NCI-H1436 (cell line): ENCODE data around the gene RNF17.
"Not testable (repeated sequence)": the region's sequence is repeated elsewhere in the genome, so short reads cannot be mapped to it uniquely, and the experiment has no call there.

ENCODE experiments used
- DNase-seq: peaks from one replicate; lab custom pipeline; 2025; lab: John Stamatoyannopoulos, UW

The RNF17 gene, protein sequence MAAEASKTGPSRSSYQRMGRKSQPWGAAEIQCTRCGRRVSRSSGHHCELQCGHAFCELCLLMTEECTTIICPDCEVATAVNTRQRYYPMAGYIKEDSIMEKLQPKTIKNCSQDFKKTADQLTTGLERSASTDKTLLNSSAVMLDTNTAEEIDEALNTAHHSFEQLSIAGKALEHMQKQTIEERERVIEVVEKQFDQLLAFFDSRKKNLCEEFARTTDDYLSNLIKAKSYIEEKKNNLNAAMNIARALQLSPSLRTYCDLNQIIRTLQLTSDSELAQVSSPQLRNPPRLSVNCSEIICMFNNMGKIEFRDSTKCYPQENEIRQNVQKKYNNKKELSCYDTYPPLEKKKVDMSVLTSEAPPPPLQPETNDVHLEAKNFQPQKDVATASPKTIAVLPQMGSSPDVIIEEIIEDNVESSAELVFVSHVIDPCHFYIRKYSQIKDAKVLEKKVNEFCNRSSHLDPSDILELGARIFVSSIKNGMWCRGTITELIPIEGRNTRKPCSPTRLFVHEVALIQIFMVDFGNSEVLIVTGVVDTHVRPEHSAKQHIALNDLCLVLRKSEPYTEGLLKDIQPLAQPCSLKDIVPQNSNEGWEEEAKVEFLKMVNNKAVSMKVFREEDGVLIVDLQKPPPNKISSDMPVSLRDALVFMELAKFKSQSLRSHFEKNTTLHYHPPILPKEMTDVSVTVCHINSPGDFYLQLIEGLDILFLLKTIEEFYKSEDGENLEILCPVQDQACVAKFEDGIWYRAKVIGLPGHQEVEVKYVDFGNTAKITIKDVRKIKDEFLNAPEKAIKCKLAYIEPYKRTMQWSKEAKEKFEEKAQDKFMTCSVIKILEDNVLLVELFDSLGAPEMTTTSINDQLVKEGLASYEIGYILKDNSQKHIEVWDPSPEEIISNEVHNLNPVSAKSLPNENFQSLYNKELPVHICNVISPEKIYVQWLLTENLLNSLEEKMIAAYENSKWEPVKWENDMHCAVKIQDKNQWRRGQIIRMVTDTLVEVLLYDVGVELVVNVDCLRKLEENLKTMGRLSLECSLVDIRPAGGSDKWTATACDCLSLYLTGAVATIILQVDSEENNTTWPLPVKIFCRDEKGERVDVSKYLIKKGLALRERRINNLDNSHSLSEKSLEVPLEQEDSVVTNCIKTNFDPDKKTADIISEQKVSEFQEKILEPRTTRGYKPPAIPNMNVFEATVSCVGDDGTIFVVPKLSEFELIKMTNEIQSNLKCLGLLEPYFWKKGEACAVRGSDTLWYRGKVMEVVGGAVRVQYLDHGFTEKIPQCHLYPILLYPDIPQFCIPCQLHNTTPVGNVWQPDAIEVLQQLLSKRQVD (N-terminal part only)

DNA sequence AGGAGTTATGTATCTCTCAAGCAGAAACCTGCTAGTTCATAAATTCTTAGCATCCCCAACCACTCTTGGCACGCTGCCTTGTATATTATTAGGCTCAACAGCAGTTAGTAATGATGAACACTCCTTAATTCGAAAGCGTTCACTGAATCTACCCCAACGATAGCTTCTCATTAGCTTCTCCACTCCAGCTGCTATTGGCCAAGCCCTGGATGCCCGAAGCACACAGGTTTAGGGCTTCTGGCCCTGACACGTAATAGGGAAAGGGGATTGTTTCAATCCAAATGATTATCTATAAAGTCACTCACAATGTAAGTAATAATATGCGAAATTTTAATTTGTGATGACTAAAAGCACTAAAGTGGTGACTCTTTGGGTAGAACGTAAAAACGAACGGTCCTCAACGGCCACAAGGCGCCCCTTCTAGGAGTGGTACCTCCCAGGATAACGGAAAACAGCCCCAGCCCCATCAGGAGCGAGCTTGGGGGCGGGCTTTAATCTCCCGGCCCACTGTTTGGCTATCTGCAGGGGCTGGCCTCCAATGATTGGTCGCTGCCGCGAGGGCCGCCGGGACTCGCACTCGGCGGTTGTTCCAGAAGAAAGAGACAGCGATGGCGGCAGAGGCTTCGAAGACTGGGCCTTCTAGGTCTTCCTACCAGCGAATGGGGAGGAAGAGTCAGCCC, at the start of gene RNF17:
TSS of gene RNF17 (plus strand) at position 574 of the 680 bp plus-strand sequence. CDS start at position 609, 35 bp downstream.
- DNase-seq, result no peak

DNA sequence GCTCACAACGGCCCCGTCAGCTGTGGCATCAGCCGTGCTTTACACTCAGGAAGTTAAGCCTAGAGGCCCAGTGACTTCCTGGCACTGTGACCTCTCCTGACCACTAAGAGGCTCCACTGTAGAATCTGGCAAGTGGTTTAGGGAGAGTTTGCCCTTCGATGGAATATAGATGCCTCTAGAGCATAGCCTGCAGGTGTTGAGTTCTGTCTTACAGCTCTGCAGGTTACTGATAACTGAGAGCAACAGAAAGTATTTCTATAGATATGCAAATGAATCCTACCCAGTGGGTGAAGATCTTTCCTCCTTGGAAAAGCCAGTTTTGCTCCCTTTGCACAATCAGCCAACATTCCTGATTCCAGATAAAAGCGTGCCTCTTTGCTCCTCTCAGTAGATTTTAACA, 48.0 kb upstream of the RNF17 start:
- DNase-seq, result no peak

DNA sequence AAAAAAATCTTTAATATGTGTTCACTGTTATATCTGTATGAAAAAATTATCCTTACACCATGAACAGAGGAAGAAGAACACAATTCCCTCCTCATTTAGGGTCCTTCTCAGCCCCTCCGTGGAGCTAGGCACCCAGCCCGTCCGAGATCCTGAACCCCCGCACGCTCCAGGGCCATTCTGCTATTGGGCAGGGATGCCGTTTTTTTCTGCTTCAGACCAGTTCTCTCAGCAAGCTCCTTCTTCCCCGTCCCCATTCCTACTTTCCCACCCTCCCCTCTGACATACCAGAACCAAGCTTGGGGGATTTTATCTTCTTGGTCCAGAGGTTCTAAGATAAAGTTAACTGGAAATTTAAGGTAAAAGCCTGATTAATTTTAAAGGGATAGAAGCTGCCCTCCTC, 47.5 kb upstream of the RNF17 start:
- no peak for DNase-seq

DNA sequence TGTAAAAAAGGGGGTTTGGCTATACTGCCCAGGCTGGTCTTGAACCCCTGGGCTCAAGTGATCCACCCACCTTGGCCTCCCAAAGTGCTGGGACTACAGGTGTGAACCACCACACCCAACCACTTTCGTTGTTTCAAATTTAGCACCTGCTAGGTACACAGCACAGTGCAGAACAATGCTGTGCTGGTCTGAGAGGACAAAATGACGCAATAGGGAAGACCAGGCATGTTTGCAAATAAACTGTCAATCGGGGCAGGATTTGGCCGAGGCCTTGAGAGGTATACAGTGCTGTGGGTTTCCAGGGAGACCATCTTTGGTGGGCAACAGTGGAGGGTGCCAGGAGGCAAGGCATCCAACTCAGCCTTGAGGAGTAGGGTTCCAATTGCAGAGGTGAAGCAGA, 46.8 kb upstream of the RNF17 start:
- no peak for DNase-seq

DNA sequence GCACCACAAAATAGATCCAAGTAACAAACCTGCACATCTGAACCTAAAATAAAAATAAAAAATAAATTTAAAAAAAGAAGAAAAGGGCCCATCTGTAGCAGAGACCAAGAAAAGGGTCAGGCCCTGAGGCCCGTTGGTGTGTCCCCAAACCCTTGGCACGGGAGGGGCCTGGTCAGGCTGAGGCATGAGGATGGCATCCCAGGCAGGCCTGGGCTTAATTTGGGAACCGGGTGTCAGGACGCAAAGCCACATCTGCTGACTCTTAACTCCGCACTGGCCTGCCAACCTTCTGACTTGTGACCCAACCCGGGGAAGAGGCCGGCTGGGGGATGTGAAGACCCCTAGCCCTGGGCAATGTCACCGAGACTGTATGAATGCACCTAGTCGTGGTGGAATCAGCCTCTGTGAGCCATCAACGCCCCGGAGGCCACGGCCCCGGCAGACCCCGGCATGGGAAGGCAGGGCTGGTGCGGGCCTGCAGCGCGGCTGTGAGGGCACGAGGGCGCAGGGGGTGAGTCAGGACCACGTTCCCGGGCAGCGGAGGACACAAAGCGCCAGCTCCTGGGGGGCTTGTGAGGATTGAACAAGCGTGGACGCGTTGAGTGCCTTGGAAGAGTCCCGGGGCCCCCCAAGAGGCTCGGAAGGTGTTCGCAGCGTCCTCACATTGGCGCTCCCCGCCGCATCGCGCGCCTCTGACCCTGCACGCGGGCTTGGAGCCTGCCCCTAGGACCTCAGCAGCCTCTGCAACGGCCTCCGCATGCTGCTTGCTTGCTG, 45.6 kb upstream of the RNF17 start:
- DNase-seq, result no peak

DNA sequence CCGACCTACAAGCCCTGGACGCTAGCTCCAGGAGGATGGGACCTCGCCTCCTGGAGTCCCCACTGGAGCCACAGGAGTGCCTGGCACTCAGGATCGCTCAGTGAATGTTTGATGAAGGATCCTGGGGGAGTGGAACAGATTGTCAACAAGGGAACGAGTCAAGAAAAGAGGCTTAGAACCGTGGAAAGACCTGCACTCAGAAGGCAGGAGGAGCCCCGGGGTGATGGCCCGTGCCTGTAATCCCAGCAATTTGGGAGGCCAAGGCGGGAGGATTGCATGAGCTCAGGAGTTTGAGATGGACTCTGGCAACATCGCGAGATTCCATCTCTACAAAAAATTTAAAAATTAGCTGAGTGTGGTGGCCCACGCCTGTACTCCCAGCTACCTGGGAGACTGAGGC, 44.8 kb upstream of the RNF17 start:
- DNase-seq, result no peak

DNA sequence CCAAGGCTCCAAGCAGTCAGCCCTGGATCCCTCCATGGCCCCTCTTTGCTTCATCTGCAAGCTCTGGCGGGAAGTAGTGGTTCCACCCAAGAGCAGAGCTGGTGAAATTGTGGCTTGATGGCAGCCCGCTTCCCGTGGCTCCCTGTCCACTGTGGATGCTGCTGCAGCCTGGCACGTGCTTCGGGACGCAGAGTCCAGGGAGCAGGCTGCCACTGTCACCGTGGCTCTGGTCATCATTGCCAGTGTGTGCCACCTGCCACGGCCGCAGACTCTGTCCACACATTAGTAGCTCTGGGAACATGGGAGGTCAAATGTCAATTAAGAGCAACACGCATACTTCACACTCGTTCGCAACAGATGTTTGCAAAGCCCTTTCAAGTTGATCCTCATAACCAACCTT, 40.8 kb upstream of the RNF17 start:
- DNase-seq, result no peak

DNA sequence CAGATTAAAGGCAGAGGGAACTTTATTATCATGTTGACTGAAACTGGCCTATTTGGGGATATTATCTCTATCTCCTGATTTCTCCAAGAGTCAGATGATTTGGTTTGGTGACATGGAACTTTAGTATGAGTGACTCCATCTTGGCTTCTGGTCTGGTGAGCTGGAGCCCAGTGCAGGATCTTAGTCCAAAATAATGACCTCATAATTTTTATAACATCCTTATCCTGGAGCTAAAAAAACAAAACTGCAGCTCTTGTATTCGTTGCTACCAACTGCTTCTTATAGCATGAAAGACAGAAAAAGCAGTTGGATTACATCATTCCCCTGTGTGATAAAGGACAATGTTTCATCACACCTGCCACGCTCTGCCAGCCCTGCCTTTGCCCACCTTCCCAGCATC, 39.3 kb upstream of the RNF17 start:
- DNase-seq, result no peak

DNA sequence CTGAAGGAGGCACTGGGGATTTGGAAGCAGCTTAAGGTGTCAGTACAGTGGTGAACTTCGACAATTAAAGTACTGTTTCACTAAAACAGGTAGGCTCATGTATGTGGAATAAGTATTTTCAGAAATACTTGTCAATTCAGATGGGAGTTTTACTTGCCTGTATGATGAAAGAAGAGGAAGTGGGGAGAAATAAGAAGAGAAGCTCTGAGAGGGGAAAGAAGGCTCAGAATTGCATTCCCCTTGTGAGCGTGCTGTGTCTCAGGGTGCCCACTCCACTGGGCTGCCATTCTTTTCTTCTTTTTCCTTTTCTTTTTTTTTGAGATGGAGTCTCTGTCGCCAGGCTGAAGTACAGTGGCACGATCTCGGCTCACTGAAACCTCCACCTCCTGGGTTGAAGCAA, 38.6 kb upstream of the RNF17 start:
- no peak for DNase-seq

DNA sequence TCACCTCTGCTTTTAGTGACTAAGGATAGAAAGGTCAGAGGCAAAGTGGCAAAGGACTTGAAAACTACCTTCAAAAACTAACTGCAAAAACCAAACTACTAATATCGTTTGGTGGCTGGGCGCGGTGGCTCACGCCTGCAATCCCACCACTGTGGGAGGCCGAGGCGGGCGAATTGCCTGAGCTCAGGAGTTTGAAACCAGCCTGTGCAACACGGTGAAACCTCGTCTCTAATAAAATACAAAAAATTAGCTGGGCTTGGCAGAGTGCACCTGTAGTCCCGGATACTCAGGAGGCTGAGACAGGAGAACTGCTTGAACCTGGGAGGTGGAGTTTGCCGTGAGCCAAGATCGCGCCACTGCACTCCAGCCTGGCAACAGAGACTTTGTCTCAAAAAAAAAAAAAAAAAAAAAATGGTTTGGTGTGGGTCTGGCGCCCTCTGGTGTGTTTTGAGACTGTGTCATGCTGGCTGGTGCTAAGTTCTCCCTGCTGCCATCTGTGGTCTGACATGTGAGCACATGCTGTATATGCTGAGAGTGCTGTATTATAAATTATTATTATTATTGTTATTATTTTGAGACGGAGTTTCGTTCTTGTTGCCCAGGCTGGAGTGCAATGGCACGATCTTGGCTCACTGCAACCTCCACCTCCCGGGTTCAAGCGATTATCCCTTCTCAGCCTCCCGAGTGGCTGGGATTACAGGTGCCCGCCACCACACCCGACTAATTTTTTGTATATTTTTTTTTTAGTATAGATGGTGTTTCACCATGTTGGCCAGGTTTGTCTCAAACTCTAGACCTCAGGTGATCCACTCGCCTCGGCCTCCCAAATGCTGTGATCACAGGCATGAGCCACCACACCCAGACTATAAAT, 36.0 kb upstream of the RNF17 start:
- DNase-seq, result peak; percentile 53

DNA sequence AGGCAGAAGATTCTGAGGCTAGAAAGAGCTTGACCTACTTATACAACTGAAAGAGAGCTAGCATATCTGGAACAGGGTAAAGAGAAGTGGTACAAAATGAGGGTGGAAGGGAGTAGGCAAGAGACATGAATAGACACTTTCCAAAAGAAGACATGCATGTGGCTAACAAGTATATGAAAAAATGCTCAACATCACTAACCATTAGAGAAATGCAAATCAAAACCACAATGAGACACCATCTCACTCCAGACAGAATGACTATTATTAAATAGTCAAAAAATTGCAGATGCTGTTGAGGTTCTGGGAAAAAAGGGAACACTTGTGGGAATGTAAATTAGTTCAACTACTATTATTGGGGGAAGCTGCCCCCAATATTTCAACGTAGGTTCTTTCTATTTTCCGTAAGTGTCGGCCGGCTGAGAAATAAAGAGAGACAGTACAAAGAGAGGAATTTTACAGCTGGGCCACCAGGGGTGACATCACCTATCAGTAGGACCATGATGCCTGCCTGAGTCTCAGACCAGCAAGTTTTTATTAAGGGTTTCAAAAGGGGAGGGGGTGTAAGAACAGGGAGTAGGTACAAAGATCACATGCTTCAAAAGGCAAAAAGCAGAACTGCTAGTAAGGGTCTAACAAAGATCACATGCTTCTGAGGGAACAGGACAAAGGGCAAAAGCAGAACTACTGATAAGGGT, 32.9 kb upstream of the RNF17 start:
- DNase-seq, result not testable (repeated sequence)

DNA sequence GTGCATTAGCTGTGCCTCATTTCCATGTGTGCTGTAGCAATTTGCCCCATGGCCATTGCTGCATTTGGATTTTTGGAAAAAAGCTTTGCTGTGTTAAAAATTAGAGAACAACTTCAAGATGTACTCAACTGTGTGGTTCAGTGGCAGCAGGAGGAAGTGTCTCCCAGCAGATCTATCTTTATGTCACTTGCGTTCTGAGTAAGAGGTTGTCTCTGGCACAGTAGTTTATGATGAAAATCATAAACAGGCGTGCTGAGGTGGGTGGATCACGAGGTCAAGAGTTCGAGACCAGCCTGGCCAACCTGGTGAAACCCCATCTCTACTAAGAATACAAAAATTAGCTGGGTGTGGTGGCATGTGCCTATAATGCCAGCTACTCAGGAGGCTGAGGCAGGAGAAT, 29.0 kb upstream of the RNF17 start:
- no peak for DNase-seq

DNA sequence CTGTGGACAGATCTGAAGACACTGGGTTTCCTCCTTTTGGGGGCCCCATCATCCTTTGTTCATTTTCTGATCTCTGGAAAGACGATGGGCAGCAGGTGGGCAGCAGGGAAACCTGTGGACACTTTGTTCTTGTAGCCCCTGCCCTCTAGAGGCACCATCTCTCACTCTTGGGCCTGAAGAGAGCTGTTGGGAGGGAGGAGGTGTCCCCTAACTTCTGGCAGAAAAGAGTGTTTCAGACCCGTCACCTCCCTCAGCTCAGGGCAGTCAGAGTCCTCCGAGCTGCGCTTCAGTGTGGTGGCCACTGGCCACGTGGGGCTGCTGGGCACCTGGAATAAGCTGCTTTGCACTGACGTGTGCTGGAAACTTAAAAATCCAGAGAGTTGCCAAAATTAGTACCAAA, 26.9 kb upstream of the RNF17 start:
- no peak for DNase-seq

DNA sequence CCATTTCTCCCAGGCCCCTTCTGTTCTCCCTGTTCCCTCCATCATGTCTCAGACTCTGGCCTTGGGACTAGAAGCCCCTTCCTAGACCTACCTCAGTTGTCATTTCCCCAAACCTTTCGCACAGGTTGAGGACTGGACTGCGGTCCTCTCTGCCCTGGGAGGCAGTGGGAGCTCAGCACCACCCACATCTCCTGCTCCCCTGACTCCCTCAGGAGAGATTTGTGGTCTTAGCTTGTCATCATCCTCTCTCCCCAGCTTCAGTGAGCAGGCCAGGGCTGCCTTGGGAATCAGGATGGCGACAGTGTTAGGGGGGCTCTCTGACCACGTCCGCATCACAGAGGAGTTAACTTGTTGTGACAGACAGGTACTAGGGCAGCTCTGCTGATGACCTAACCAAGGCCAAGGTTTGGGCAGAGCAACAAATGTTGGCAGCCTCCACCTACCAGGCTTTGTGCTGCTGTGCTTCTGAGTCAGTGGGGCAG, 25.6 kb upstream of the RNF17 start:
- DNase-seq, result no peak

DNA sequence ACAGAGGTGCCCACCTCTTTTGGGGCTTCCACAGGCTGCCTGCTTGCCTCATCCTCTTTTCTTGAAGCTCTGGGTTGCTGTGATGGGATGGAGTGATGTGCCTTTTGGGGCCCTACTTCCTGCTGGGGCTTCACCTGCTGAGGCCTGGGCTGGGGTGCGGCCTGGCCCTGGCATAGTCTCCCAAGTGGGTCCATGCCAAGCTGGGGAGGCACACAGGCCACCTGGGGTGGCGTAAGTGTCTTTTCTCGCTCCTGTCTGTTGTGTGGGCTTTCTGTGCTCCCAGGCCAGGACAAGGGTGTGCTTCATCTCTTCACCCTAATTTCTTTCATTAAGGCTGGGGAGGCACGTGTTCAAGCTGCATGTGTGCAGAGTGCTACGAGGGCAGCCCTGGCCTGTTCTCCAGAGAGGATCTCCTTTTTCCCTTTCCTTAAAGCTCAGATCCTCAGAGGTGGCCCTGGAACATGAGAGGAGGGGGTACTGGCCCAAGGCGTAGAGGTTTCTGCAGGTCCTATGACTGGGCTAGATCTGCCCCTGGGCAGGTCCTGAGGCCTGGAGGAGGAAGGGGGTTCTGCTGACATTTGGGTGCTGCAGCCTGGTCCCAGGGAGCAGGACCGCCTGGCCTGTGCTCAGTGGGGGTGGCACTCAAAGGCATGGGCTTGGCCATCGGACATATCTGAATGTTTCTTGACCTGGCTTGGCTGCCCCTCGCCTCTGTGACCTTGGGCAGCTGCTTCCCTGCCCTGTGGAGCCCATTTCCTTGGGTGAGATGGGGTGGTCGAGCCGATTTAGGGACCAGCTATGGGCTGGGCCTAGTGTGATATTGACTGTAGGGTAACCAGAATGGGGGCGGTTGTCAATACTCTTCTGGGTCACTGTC, 23.7 kb upstream of the RNF17 start:
- no peak for DNase-seq

DNA sequence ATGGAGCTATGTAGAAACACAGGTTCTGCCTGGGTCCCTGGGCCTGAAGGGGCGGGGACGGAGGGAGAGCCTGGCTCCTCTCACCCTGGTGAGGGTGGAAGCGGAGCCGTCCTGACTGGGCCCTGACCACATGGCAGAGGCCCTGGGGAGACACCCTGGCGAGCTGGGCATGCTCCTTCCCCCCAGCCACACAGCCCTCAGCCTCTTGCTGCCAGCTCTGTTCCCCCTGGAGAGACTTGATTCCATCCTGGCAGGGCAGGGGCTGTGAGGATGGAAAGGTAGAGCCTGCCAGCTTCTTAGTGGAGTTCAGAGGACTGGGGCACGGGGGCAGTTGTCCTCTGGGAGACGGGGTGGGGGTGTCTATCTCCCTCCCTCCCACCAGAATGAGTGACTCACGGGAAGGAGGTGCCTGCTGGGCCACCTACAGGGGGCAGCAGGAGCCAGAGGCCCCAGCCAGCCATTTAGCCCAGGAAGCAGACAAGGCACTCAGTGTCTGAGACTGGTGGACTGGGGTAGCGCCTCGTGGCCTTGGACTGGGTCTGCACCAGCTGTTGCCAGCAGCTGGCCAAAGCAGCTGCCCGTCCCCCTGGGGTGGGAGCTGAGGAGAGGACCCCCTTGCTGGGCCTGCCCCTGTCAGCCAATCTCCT, 22.8 kb upstream of the RNF17 start:
- DNase-seq, result no peak

DNA sequence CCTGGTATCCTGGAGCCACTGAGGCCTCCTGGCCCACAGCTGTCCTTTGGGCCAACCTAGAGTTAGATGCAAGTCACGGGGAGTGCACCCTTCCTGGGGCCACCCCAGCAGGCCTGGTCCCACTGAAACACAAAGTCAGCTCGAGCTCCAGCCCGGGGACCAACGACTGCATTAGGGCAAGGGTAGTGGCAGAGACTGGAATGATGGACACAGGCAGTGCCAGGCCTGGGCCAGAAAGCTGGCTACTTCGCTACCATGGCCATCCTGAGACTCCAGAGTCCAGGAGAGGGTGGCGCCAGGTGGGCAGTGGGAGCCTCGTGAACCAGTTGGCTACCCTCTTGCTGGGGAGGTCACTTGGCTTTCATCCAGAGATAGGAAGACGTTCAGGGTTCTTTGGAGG, 22.2 kb upstream of the RNF17 start:
- DNase-seq, result no peak

DNA sequence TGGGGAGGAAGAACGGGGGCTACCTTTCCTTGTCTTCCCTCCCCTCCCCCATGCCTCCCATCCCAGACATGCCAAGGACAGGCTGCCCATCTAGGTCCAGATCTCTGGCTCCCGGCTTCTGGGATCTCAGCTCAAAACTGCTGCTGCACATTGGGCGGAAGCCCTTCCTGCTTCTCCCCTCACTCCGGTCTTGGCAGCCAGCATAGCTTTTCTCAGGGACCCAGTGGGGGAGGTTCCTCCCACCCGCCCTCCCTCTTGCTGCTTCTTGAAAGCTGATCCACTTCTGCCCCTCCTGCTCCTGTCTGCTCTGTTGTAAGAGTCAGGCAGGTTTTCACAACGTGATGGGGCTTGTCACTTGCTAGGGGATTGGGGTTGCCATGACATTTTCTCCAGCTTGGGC, 21.7 kb upstream of the RNF17 start:
- no peak for DNase-seq
